HG03108 (cell line): ENCODE measurements around the gene TLR10.
A peak's percentile ranks its signal among the peaks of the same experiment; 100 is the strongest.

Experiments
- ATAC-seq: cut with Tn5 transposase; IDR thresholded peaks from one replicate; pipeline ENCODE4 v1.9.1; 2021; ENCODE audit warnings: moderate library complexity; ENCODE audit not compliant: unreplicated experiment

Gene TLR10

GRCh38 chr4:38734911-38735310 lies 47.9 kb downstream of the TLR10 start:
- ATAC-seq = no peak

GRCh38 chr4:38734446-38734845 lies 48.3 kb downstream of the TLR10 start:
- ATAC-seq = no peak

- ATAC-seq = no peak
These were observed 49.1 kb downstream of the TLR10 start for GRCh38 chr4:38733663-38734062.

- peak; percentile 85 for ATAC-seq
These were observed 51.8 kb downstream of the TLR10 start for GRCh38 chr4:38730830-38731646.

GRCh38 chr4:38730493-38730829 lies 52.3 kb downstream of the TLR10 start:
- no peak for ATAC-seq

- no peak for ATAC-seq
These were observed 54.1 kb downstream of the TLR10 start for GRCh38 chr4:38728631-38729141.

GRCh38 chr4:38724475-38724808 lies 58.3 kb downstream of the TLR10 start:
- no peak for ATAC-seq

- ATAC-seq = no peak
These were observed 58.9 kb downstream of the TLR10 start for GRCh38 chr4:38723726-38724474.

- ATAC-seq = no peak
These were observed 59.7 kb downstream of the TLR10 start for GRCh38 chr4:38723114-38723513.
